GM18526 (cell line): ENCODE measurements around the gene SLC27A1.

Experiments used
- POLR2A ChIP-seq: IDR thresholded peaks from 3 replicates; pipeline ENCODE4 v1.6.1; 2011; ENCODE audit not compliant: insufficient read length; ENCODE audit errors: extremely low read depth

The SLC27A1 gene

DNA sequence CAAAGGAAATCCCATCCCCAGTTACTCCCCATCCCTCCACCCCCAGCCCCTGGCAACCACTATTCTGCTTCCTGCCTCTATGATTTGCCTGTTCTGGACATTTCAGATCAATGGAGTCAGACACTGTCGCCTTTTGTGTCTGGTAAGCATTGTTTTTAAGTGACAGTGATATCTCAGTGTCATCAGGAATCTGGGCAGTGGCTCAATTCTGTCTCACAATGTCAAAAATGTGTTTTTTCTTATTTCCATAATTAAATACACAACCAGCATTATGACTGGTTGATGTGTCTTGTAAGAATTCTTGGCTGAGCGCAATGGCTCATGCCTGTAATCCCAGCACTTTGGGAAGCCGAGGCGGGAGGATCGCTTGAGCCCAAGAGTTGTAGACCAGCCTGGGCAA is 21.0 kb downstream of the SLC27A1 start:
- no peak for TF ChIP-seq POLR2A

DNA sequence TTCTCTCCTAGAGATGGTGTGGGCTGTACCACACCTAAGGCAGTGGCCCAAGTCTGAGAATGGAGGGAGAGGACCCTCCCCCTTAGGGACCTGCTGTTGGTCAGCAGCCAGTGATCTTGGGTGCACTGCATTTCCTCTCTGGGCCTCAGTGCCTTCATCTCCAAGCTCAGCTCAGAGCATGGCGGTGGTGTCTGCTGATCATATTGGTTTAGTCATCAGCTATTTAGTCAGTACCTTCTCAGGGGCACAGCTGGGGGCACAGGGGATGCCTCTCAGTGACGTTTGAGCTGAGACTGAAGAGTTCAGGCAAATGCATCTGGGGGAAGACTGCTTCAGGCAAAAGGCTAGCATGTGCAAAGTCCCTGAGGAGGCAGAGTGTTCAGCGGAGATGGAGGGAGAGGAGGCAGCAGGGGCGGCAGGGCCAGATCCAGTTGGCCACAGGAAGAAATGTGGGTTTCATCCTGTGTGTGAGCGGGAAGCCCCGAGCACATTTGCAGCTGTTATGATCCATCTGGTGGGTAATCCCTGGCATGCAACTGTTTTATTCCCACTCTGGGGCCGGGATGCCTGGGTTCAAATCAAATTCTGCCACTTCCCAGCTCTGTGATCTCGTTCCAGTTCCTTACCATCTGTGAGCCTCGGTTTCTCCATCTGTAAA is 25.4 kb downstream of the SLC27A1 start:
- no peak for TF ChIP-seq POLR2A

DNA sequence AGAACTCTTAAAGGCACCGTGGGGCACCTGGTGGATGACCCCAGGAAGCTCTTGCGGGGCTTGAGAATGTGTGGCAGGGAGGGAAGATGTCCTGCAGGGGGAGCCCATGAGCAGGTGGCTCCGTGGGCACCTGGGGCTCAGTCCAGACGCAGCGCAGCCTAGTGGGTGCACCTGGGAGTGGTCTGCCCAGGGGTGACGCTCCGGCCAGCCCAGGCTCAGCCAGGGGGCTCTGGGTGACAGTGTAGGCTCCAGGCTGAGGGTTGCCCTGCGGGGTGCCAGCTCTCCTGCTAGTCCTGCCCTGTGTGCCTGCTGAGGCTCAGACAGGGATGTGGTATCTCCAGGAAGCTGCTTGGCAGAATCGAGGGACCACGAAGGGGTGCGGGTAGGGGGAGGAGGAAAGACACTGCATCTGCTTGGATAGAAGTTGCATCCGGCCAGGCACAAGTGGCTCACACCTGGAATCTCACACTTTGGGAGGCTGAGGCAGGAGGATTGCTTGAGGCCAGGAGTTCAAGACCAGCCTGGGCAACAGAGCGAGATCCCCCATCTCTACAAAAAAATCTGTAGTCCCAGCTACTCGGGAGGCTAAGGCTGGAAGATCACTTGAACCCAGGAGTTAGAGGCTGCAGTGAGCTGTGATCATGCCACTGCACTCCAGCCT is 26.1 kb downstream of the SLC27A1 start:
- TF ChIP-seq POLR2A: no peak

- no peak for TF ChIP-seq POLR2A
These were observed 26.9 kb downstream of the SLC27A1 start for GRCh38 chr19:17497149-17497798.

DNA sequence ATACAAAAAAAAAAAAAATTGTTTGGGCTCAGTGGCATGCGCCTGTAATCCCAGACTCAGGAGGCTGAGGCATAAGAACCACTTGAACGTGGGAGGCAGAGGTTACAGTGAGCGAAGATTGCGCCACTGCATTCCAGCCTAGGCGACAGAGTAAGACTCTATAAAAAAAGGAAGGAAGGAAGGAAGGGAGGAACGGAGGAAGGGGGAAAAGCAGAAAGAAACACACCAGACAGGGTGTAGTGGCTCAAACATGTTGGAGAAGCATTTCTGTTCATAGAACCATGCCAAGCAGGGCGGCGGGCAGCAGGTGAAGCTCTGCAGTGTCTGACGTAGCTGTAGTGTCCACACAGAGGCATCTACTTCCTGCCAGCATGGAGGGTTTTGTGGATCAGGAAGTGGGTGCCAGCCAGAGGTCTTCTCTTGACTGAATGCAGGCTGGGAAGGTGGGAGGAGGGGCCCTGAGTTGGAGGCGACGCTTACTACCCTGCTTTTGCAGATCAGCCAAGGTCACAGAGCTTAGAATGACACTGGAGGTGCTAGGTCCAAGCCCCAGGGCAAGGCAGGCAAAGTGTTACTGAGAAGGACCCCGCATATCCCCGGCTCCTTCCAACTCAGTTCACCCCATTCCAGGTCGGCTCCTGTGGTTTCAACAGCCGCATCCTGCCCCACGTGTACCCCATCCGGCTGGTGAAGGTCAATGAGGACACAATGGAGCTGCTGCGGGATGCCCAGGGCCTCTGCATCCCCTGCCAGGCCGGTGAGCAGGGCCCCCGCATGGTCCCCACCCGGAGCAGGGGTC is 29.5 kb downstream of the SLC27A1 start:
- TF ChIP-seq POLR2A: no peak

GRCh38 chr19:17500447-17501198 is 30.3 kb downstream of the SLC27A1 start:
- TF ChIP-seq POLR2A: no peak

DNA sequence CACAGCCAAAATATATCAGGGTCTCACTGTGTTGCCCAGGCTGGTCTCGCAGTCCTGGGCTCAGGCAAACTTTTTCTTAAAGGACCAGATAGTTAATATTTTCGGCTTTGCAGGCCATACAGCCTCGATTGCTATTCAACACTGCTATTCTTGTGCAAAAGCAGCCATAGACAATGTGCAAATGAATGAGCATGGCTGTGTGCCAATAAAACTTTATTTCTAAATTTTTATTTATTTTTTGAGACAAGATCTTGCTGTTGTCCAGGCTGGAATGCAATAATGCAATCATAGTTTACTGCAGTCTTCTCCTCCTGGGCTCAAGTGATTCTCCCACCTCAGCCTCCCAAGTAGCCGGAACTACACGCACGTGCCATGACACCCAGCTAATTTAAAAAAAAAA is 32.9 kb downstream of the SLC27A1 start:
- no peak for TF ChIP-seq POLR2A

- TF ChIP-seq POLR2A: no peak
These were observed 33.7 kb downstream of the SLC27A1 start for GRCh38 chr19:17504030-17504429.

GRCh38 chr19:17504456-17504855 is 34.1 kb downstream of the SLC27A1 start:
- no peak for TF ChIP-seq POLR2A

GRCh38 chr19:17505223-17505622 is 34.9 kb downstream of the SLC27A1 start:
- TF ChIP-seq POLR2A: no peak

DNA sequence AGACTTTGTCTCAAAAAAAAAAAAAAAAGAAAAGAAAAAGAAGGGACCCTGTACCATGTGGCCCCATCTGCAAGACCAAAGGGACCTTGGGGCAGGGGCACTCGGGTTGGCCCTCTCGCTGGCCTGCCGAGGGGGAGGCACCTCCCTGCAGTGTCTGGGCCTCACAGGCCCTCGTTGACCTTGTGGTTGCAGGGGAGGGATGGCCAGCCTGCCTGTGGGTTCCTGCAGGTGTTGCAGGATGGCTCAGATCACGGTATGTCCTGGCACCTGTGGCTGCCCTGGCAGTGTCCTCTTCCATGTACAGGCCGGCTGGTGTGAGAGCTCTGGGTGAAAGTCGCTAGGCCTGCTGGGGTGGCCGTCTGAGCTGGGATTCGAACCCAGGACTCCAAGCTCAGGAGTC is 36.4 kb downstream of the SLC27A1 start:
- no peak for TF ChIP-seq POLR2A

- no peak for TF ChIP-seq POLR2A
These were observed 40.1 kb downstream of the SLC27A1 start for GRCh38 chr19:17510220-17510993.

GRCh38 chr19:17511724-17512573 is 41.6 kb downstream of the SLC27A1 start:
- TF ChIP-seq POLR2A: peak; percentile 36
